Hepatic stellate cell (primary cell): Measurements from ENCODE around the gene CELSR1.

Source experiments
- DNase-seq: peaks from one replicate; pipeline ENCODE4 v3.0.0; 2011; ENCODE audit warnings: low spot score

Gene CELSR1

GRCh38 chr22:46349238-46349637 lies 188.2 kb downstream of the CELSR1 start:
- DNase-seq = no peak

GRCh38 chr22:46348099-46348695 lies 189.2 kb downstream of the CELSR1 start:
- no peak for DNase-seq

GRCh38 chr22:46347646-46348045 lies 189.8 kb downstream of the CELSR1 start:
- no peak for DNase-seq

- no peak for DNase-seq
Observed at GRCh38 chr22:46346680-46347405, 190.6 kb downstream of the CELSR1 start.

- no peak for DNase-seq
Observed at GRCh38 chr22:46340676-46341075, 196.7 kb downstream of the CELSR1 start.

GRCh38 chr22:46339956-46340355 lies 197.5 kb downstream of the CELSR1 start:
- no peak for DNase-seq

GRCh38 chr22:46338636-46339035 lies 198.8 kb downstream of the CELSR1 start:
- no peak for DNase-seq

GRCh38 chr22:46337870-46338269 lies 199.6 kb downstream of the CELSR1 start:
- DNase-seq = no peak

- DNase-seq = peak; percentile 41
Observed at GRCh38 chr22:46336119-46337078, 201.0 kb downstream of the CELSR1 start.

GRCh38 chr22:46335201-46336118 lies 202.0 kb downstream of the CELSR1 start, which contains the start of gene TRMU:
TRMU (plus strand) TSS chr22:46335714; CDS start chr22:46335765, 51 bp downstream.
- DNase-seq = peak; percentile 96

GRCh38 chr22:46331496-46331895 lies 205.9 kb downstream of the CELSR1 start:
- no peak for DNase-seq

- no peak for DNase-seq
Observed at GRCh38 chr22:46330426-46330825, 207.0 kb downstream of the CELSR1 start.

GRCh38 chr22:46329616-46330015 lies 207.8 kb downstream of the CELSR1 start:
- no peak for DNase-seq

- DNase-seq = no peak
Observed at GRCh38 chr22:46328797-46329196, 208.6 kb downstream of the CELSR1 start.

GRCh38 chr22:46327691-46328465 lies 209.5 kb downstream of the CELSR1 start:
- DNase-seq = no peak

GRCh38 chr22:46326066-46326680 lies 211.2 kb downstream of the CELSR1 start:
- DNase-seq = no peak

- DNase-seq = no peak
Observed at GRCh38 chr22:46323162-46323561, 214.3 kb downstream of the CELSR1 start.

GRCh38 chr22:46322711-46323110 lies 214.7 kb downstream of the CELSR1 start:
- DNase-seq = no peak

- no peak for DNase-seq
Observed at GRCh38 chr22:46320716-46321386, 216.6 kb downstream of the CELSR1 start.
